Left ventricle myocardium inferior (tissue), 1 donor: ENCODE measurements around the gene TMEM161A. TPM values are rescaled to one million over a fixed set of nuclear protein-coding genes. Genes with fewer than 3 reads are reported as not detected.

Experiments used
- DNase-seq: peaks from one replicate; pipeline ENCODE4 v3.0.0-alpha.2; 2020
- H3K27ac ChIP-seq: fragments of 200-600 bp; replicated peaks from 2 replicates; pipeline ENCODE4 v1.8.0; 2021
- H3K27me3 ChIP-seq: fragments of 200-600 bp; 2 replicates; pipeline ENCODE4 v1.8.0; 2021; ENCODE audit warnings: low read depth
- H3K36me3 ChIP-seq: fragments of 200-600 bp; 2 replicates; pipeline ENCODE4 v1.8.0; 2021
- H3K4me1 ChIP-seq: fragments of 200-600 bp; 2 replicates; pipeline ENCODE4 v1.8.0; 2021
- H3K4me3 ChIP-seq: fragments of 200-600 bp; 2 replicates; pipeline ENCODE4 v1.8.0; 2021; ENCODE audit warnings: mild to moderate bottlenecking, moderate library complexity
- H3K9me3 ChIP-seq: fragments of 200-600 bp; replicated peaks from 2 replicates; pipeline ENCODE4 v1.8.0; 2021
- intact Hi-C: fragments of 100-400 bp; cut with micrococcal nuclease; formaldehyde crosslinking; loops from one replicate; pipeline ENCODE4 v1.11.0; 2022
- total RNA-seq: library from RNA; stranded (reverse); fragmentation: NEBNext Ultra II Directional; extraction: Animal tissue kit (Norgen Biotek cat#: 25700); gene quantifications from one replicate; pipeline ENCODE4 v1.2.1, GENCODE V29; 2021
- TF ChIP-seq, protein P1 (sequence below): fragments of 200-600 bp; IDR thresholded peaks from 2 replicates; pipeline ENCODE4 v1.8.0; 2021; ENCODE audit warnings: antibody characterized with exemption, mild to moderate bottlenecking, borderline replicate concordance
- donor health status: DM: no; HTN: yes; CAD: no; lungs with severe emphysema.

The TMEM161A gene
- total RNA-seq, 1 donor from 2014 or later: 22.9 TPM

DNA sequence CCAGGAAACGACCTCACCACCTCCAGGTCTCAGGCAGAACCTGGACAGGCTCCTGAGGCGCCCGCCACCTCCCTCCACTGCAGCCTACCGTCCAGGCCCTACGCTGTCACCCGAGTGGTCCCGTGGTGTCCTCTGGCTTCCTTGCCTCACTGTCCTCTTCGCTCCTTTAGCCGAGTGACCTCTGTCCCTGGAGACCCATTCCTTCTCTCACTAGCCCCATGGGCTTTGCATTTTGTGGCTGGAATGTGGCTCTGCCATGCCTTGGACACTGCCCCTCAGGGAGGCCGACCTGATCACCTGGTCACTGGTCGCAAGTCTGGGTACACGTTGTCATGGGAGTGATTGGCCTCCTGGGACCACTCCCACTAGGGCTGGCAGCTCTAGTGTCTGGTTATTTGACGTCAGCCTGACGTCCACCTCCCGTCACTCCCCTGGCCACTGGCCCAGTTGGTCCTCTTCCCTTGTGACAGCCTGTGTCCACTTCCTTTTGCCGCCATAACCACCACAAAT lies 56.6 kb downstream of the TMEM161A start:
- intact Hi-C loops: no loop called here
- TF ChIP-seq, protein P1, sequence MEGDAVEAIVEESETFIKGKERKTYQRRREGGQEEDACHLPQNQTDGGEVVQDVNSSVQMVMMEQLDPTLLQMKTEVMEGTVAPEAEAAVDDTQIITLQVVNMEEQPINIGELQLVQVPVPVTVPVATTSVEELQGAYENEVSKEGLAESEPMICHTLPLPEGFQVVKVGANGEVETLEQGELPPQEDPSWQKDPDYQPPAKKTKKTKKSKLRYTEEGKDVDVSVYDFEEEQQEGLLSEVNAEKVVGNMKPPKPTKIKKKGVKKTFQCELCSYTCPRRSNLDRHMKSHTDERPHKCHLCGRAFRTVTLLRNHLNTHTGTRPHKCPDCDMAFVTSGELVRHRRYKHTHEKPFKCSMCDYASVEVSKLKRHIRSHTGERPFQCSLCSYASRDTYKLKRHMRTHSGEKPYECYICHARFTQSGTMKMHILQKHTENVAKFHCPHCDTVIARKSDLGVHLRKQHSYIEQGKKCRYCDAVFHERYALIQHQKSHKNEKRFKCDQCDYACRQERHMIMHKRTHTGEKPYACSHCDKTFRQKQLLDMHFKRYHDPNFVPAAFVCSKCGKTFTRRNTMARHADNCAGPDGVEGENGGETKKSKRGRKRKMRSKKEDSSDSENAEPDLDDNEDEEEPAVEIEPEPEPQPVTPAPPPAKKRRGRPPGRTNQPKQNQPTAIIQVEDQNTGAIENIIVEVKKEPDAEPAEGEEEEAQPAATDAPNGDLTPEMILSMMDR: no peak
- Histone ChIP-seq H3K36me3 (no peaks in the 10 kb centered on the region), H3K9me3 (no peaks in the 10 kb centered on the region), H3K27ac (peak overlapping the region; percentile 56), H3K4me3 (no peak overlapping the region), H3K4me1 (peaks cover 32% of the 10 kb centered on the region), H3K27me3 (no peaks in the 10 kb centered on the region)
- peak; percentile 66 for DNase-seq

DNA sequence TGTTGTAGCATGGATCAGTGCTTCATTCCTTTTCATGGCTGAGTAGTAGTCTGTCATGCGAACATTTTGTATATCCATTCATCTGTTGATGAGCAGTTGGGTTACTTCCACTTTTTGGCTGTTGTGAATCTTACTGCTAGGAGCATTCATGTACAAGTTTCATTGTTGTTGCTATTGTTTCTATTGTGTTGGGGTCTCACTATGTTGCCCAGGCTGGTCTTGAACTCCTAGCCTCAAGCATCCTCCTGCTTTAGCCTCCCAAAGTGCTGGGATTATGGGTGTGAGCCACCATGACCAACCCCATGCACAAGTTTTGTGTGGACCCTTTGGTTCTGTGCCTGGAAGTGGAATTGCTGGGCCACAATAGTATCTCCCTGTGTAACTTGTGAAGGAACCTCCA lies 58.7 kb downstream of the TMEM161A start:
- TF ChIP-seq, protein P1: no peak
- intact Hi-C loops: no loop called here

DNA sequence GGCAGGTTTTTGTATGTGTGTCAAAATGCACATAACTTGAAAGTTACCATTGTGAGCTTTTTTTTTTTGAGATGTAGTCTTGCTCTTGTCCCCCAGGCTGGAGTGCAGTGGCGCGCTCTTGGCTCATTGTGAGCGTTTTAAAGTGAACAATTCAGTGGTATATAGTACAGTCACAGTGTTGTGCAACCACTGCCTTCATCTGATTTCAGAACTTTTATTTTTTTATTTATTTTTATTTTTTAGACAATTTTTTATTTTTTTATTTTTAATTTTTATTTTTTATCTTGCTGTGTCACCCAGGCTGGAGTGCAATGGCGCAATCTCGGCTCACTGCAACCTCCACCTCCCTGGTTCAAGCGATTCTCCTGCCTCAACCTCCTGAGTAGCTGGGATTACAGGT lies 59.5 kb downstream of the TMEM161A start:
- intact Hi-C loops: no loop called here
- Histone ChIP-seq H3K9me3 (no peaks in the 10 kb centered on the region), H3K27me3 (no peaks in the 10 kb centered on the region), H3K27ac (no peak overlapping the region), H3K4me1 (peaks cover 32% of the 10 kb centered on the region), H3K4me3 (no peak overlapping the region), H3K36me3 (peaks cover 7% of the 10 kb centered on the region)
- no peak for DNase-seq
- TF ChIP-seq, protein P1: no peak

More for the DNA sequence above, 58.7 kb downstream of the TMEM161A start:
- Histone ChIP-seq H3K9me3 (no peaks in the 10 kb centered on the region), H3K27me3 (no peaks in the 10 kb centered on the region), H3K4me3 (no peak overlapping the region), H3K4me1 (peaks cover 32% of the 10 kb centered on the region), H3K36me3 (peaks cover 7% of the 10 kb centered on the region), H3K27ac (no peak overlapping the region)
- DNase-seq: no peak

DNA sequence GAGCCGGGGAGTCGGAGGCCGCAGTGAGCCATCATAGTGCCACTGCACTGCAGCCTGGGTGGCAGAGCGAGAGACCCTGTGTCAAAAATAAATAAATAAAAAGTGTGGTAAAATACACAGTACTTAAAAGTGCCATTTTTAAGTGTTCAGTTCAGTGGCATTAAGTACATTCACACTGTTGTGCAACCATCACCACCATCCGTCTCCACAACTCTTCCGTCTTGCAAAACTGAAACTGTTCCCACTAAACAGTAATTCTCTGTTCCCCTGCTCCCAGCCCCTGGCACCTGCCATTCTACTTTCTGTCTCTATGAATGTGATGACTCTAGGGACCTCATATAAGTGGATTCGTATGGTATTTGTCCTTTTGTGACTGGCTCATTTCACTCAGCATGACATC lies 61.2 kb downstream of the TMEM161A start:
- Histone ChIP-seq H3K27me3 (no peaks in the 10 kb centered on the region), H3K4me3 (no peak overlapping the region), H3K36me3 (peaks cover 7% of the 10 kb centered on the region), H3K4me1 (peaks cover 15% of the 10 kb centered on the region), H3K27ac (no peak overlapping the region), H3K9me3 (no peaks in the 10 kb centered on the region)
- intact Hi-C loops: no loop called here
- no peak for DNase-seq
- TF ChIP-seq, protein P1: no peak

DNA sequence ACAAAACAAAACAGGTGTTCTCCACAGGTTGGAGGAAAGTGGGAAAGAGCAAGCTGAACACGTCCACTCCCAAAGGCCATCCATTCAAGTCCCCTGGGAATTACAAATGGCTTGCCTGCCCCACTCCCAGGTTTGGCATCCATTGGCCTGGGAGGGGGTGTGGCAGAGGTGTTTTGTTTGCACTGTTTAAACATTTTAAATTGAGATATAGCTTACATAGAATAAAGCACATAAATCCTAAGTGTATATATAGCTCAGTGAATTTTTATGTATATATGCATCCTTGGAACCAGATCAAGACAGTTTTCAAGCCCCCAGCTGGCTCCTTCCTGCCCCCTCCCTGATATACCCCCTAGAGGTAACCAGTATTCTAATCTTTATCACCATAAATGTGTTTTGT lies 61.8 kb downstream of the TMEM161A start:
- H3K27ac ChIP-seq: no peak overlapping the region
- no peak for DNase-seq
- H3K27me3 ChIP-seq: no peaks in the 10 kb centered on the region
- no peaks in the 10 kb centered on the region for H3K9me3 ChIP-seq
- peaks cover 9% of the 10 kb centered on the region for H3K4me1 ChIP-seq
- intact Hi-C loops: no loop called here
- TF ChIP-seq, protein P1: no peak
- H3K36me3 ChIP-seq: peaks cover 7% of the 10 kb centered on the region
- no peak overlapping the region for H3K4me3 ChIP-seq
